HUDEP-2 (cell line): Measurements from ENCODE around the gene KCNK3.
A peak's percentile ranks its signal among the peaks of the same experiment; 100 is the strongest.
"Not testable (repeated sequence)": the region's sequence is repeated elsewhere in the genome, so short reads cannot be mapped to it uniquely, and the experiment has no call there.

ENCODE experiments used
- DNase-seq, 76 experiments: peaks; one replicate each; lab custom pipeline; 2025; ENCODE audit not compliant: unreplicated experiment in 76 of 76; lab: John Stamatoyannopoulos, UW

KCNK3 gene

DNA sequence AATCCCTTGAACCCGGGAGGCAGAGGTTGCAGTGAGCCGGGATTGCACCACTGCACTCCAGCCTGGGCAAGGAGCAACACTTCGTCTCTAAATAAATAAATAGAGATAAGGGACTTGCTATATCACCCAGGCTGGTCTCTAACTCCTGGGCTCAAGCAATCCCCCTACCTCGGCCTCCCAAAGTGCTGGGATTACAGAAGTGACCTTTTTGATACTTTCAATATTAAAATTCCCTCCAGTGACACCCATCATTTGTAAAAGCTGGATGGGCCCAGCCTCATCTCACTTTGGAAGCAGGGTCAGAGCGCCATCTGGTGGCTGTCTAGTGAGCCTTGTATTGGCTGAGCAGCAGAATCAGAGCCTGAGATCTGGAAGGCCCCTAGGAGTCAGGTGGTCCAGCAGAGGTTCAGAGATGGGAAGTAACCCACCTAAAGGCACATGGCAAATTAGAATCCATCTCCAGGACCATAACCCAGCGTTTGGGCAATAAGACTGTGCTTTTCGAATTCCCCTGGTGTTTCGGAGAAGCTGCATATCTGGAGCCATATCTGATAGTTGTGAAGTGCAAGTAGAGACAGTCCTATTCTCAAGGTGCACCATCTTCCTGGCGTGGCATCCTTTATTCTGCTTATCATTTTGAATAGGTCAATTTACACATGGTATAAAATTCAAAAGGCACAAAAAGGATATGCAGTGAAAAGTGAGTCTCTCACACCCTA lies 53.2 kb downstream of the KCNK3 start:
- peak in 68 of 76 experiments; percentile 2 to 80 (median 58) for DNase-seq

DNA sequence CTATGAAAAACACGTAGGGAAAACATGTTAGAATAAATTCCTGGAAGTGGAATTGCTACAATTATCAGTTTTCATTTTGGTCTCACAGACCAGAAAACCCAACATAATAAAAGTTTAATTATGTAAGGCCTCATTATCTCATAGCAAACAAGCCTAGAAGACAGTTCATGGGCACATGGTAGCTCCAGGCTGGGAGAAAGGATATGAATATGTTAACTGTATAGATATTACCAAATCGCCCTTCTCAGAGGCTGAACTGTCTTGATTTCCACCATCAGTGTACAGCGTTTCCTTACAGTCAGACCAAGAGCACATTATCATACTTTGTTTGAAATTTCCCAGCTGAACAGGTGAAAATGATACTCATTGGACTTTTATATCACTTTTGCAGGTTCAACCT lies 54.4 kb downstream of the KCNK3 start:
- no peak for DNase-seq

DNA sequence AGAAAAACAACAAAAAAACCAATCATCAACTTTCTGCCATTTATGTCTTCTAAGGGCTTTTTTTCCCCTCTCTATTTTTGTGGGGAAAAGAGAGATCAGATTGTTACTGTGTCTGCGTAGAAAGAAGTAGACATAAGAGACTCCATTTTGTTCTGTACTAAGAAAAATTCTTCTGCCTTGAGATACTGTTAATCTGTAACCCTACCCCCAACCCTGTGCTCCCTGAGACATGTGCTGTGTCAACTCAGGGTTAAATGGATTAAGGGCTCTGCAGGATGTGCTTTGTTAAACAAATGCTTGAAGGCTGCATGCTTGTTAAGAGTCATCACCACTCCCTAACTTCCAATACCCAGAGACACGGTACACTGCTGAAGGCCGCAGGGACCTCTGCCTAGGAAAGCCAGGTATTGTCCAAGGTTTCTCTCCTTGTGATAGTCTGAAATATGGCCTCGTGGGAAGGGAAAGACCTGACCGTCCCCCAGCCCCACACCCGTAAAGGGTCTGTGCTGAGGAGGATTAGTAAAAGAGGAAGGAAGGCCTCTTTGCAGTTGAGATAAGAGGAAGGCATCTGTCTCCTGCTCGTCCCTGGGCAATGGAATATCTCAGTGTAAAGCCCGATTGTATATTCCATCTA lies 57.4 kb downstream of the KCNK3 start:
- DNase-seq = not testable (repeated sequence)

DNA sequence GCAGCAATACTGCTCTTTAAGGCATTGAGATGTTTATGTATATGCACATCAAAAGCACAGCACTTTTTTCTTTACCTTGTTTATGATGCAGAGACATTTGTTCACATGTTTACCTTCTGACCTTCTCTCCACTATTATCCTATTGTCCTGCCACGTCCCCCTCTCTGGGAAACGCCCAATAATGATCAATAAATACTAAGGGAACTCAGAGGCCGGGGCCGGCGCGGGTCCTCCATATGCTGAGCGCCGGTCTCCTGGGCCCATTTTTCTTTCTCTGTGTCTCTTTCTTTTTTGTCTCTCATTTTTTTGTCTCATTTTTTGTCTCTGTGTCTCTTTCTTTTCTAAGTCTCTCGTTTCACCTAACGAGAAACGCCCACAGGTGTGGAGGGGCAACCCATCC lies 57.9 kb downstream of the KCNK3 start:
- DNase-seq = not testable (repeated sequence)

DNA sequence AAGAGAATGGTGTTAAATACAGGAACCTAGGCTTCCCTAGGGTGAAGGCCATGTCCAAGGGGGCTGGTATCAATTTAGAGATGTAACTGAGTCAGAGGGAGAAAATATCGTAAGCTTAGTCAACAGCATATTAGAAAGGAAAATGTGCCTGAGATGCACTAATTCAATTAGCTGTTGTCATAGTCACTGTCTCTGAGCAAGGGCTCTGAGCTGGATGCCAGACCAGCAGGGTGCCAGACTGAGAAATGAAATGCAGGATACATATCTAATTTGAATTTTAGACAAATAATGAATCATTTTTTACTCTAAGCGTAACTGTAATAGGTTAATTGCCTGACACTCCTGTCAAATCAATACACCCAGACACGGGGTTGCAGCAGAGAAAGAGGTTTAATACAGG lies 60.1 kb downstream of the KCNK3 start:
- no peak for DNase-seq

DNA sequence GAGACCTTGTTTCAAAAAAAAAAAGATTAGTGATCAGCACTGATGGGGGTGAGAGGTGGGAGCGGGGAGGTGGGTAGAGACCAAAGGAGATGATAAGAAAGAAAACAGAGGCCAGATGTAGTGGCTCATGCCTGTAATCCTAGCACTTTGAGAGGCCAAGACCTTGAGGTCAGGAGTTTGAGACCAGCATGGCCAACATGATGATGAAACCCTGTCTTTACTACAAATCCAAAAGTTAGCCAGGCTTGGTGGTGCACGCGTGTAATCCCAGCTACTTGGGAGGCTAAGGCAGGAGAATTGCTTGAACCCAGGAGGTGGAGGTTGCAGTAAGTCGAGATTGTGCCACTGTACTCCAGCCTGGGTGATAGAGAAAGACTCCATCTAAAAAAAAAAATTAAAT lies 62.0 kb downstream of the KCNK3 start:
- DNase-seq = no peak

DNA sequence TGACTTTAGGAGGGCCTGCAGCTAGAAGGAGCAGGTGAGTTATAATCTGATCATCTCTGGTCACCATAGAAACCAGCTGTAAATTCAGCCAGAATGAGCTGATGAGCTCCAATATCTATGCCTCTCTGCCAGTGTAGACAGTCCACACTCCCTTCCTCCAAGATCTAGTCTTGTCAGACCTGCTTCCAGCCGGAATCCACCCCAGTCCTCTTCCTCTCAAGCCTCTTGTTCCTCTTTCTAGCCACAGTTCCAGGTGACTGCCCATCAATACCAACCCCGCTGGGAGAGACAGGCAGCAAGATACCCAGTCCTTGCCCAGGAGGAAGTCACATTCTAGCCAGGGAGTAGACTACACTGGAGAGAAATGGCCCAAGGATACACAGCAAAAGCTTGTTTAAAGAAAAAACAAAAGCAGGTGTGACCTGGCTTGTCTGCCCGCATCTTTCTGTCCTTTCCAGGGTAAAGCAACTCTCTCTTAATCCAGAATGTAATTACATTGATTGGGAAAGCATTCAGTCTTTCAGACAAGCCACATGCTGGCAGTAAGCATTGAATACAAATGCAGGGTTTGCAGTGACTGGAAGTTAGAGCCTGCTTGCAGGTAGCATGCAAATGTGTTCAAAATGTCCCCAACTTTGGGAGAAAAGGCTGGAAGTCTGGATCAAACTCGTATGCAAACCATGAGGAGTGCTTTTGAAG lies 62.6 kb downstream of the KCNK3 start:
- DNase-seq = no peak

DNA sequence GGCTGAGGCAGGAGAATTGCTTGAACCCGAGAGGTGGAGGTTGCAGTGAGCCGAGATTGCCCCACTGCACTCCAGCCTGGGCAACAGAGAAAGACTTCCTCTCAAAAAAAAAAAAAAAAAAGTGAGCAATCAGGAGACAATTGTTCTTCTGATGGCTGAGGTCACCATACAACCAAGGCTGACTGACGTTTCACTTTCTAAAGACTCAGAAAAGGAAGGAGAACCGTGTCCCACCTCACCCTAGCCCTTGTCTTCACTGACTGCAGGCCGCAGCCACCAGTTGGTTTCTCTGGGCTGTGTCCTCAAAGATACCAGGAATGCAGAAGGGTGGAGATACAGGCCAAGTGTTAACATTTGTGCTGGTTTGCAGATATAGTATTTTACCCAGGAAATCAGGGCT lies 63.8 kb downstream of the KCNK3 start:
- no peak for DNase-seq

DNA sequence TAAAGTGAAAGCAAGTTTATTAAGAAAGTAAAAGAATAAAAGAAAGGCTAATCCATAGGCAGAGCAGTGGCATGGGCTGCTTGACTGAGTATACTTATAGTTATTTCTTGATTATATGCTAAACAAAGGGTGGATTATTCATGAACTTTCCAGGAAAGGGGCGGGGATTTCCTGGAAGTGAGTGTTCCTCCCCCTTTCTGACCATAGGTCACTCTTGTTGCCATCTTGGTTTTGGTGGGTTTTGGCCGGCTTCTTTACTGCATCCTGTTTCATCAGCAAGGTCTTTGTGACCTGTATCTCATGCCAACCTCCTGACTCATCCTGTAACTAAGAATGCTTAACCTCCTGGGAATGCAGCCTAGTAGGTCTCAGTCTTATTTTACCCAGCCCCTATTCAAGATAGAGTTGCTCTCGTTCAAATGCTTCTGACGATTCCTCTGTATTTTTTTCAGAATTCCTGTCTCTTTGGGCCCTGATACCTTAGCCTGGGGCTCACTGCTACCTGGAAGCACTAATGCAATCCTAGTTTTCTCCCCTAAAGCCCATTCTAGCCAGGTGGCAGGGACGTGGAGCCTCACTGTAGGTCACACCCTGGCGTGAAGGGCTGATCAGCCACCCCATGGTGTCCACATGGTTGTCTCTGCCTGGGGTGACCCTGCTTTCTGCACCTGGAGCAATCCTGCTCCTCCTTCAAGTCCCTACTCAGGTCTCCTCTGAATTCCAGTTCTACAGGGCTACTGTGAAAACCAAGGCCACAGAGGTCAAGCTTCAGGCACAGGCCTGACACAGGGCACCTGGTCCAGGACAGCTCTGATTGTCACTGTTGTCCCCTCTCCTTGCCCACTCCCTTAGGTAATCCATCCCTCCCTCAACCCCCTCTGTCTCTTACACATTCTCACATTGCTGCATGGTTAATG lies 65.6 kb downstream of the KCNK3 start:
- peak in 5 of 76 experiments; percentile 6 to 17 (median 10) for DNase-seq

DNA sequence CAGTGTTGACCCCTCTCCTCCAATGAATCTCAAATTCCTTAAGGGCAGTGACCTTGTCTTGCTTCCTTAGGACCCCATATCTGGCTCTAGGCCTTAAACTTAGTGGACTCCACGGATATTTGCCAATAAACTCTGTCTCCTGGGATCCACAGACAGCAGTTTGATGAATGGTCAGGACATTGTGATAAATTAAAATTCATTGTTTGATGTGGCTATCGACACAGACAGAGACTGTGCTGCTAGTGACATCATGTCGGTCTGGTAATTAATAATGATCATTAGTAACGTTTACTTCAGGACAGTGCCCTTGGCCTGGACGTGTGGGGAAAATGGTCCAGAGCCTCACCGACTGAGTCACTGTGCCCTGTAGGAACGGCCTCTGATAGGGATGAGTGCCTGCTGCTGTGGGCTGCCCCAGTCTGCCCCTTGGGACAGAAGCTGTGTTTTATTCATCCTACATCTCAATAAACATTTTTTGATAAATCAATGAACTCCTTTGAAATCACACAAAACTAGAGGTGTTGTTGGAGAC lies 66.3 kb downstream of the KCNK3 start:
- DNase-seq = no peak

DNA sequence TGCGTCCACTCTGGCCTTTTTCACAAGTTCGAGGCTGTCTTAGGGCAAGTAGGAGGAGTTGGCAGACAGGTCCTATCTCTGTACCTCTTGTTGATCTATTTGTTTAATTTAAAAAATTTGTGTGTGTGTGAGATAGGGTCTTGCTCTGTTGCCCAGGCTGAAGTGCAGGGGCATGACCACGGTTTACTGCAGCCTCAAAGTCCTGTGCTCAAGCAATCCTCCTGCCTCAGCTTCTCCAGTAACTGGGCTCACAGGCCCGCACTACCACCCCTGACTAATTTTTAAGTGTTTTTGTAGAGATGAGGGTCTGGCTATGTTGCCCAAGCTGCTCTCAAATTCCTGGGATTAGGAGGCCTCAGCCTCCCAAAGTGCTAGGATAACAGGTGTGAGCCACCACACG lies 67.3 kb downstream of the KCNK3 start:
- DNase-seq = no peak

DNA sequence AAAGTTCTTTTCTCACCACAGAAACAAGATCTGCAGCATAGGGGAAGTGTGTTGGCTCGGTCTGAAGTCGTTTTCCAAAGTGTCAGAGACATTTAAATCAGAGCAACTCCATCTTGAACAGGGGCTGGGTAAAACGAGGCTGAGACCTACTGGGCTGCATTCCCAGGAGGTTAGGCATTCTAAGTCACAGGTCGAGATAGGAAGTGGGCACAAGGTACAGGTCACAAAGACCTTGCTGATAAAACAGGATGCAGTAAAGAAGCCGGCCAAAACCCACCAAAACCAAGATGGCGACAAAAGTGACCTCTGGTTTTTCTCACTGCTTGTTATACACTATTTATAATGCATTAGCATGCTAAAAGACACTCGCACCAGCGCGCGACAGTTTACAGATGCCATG lies 68.5 kb downstream of the KCNK3 start:
- DNase-seq = not testable (repeated sequence)

DNA sequence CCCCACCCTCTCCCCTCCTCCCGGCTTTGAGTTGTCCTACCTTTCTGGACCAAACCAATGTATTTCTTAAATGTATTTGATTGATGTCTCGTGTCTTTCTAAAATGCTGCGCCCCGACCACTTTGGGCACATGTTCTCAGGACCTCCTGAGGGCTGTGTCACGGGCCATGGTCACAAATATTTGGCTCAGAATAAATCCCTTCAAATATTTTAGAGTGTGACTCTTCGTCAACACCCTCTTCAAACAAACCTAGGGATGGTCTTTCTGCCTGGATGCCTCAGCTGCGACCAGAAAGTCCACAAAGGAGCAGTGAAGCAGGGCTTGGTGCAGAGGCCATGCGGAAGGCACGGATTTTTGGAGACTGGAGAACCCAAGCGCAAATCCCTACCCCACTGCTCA lies 70.5 kb downstream of the KCNK3 start:
- no peak for DNase-seq

DNA sequence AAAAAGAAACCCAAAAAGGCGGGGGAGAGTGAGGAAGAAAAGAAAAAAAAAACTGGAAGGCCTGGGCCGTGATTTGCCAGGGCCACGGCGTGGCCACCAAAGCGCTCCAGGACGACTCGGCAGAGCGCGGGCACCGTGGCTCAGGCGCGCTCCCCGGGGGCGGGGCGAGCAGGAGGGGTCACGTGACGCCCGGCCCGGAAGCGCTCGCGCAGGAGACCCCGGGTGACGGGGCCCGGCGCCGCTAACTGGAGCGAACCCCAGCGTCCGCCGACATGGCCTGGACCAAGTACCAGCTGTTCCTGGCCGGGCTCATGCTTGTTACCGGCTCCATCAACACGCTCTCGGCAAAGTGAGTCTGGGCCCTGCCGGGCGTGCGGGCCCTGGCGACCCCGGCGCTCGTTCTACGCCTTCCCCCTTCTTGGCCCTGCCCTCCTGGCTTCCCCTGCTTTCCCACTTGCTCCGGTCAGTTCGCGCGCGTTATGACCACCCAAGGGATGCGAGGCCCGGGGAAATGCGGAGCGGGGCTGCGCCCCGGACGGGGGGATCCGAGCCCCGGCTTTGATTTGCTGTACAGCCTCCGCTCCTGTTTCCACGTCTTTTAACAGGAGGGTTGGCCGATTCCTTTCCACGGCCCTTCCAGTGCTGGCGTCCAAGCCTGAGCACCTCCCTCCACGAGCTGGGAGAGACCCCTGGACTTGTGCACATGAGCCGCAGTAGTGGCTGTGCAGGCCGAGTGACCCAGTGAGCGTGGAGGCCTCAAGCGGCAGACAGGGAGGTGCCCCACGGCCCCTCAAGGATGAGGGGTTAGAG lies 71.8 kb downstream of the KCNK3 start, which contains the start of gene SLC35F6:
TSS of gene SLC35F6 (plus strand) at position 207 of the 810 bp plus-strand sequence. CDS start at position 273, 66 bp downstream.
- peak in 59 of 76 experiments; percentile 14 to 78 (median 48) for DNase-seq

DNA sequence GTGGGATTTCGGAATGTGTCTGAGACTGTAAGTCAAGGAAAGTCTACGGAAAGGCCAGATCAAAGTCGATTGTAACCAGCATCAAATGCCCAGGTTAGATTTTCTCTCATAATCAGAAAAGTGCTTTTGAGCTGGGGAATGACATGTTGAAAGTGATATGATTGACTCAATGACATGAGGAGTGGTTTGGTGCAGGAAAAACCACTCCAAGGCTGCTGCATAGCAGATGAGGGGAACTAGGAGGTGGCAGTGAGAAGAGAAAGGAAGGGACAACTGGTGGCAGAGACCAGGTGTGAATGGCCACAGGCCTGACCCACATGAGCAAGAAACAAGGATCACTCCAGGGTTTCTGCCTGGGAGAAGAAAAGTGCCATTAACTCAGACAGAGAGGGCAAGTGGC lies 72.4 kb downstream of the KCNK3 start:
- peak in 1 of 76 experiments; percentile 13 for DNase-seq

DNA sequence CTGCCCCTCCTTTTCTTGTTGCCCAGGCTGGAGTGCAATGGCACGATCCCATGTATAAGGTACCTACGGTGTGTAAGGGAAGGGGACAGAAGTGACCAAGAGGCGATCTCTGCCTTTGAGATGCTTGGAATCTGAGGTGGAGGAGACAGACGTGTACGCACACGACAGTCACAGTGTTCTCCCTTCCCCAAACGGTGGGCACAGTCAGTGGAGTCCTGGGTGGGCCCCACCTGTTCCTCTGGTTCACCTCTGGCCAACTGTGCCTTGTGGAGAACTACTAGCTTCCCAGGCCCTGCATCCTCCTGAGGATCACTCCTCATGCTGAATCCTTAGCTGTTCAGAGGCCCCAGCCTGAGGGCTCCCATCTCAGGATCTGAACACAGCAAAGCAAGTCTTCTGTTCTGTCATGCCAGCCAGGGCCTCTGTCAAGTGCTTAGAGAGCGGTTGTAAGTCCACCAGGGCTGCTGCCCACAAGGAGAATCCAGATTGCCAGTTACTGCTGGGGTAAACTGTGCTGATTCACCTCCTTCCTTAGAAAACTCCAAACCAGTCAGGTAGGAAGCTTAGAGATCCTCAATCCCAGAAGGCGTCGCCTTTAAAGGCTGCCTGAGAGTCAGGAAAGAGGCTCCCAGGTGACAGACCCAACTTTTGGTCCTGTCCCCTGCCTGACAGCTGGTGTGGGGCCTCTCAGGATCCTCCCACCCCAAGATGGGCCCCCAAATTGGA lies 73.1 kb downstream of the KCNK3 start:
- no peak for DNase-seq

DNA sequence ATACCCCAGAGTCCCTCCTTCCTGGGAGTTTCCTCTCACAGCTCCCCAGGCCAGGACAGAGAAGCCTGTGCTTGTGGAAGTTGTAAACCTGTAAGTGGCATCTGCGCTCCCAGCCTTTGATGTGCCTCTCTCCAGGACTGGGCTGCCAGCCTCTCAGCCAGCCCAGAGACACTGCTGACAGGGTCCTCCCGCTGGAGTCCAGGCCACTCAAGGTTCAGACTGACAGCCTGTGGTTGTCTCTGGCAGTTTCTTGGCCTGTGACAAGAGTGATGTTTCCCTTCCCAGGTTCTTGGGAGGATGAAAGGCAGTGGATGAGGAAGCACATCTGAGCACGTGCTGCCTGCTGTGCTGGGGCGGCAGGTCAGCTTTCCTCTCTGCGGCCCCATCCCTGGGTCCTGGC lies 74.6 kb downstream of the KCNK3 start:
- peak in 1 of 76 experiments; percentile 13 for DNase-seq

DNA sequence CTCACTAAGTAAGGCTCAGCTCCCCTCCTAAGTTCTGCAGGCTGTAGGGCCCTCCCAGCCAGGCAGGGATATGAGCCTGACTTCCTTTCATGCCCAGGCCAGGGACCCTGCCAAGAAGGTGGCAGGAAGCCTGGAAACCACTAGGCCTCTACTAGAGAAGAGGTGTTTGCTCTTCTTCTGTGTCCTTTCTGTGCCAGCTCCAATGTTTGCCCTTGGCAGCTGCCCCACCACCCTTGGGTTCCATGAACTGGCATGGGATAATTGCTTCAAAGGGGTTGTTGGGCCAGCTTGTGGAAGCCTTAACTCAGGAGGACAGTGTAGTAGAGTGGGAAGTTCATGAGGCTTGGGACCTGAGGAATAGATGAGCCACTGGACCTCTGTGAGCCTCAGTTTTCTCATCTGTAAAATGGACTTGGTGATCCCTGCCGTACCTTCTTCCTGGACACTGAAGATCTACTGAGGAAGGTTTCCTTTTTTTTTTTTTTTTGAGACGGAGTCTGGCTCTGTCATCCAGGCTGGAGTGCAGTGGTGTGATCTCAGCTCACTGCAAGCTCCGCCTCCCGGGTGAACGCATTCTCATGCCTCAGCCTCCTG lies 75.5 kb downstream of the KCNK3 start:
- no peak for DNase-seq

DNA sequence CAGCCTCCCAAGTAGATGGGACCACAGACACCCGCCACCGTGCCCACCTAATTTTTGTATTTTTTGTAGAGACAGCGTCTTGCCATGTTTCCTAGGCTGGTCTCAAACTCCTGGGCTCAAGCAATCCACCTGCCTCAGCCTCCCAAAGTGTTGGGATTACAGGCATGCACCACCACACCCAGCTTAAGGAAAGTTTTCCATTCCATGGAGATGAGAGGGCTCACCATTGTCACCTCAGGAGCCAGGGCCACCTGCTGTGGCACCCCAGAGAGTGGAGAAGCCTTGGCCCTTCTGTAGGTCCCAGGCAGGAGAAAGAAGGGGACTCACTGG lies 76.2 kb downstream of the KCNK3 start:
- no peak for DNase-seq
